K562 (cell line): Measurements from ENCODE around the gene TRIO. TPM values are rescaled to one million over a fixed set of nuclear protein-coding genes. Genes with fewer than 3 reads are reported as not detected.

ENCODE experiments used
- ATAC-seq: fragments of 200-7000 bp; cut with Tn5 transposase; 3 replicates; pipeline ENCODE4 v1.9.1; 2020; ENCODE audit warnings: moderate library complexity
- BruUV-seq: library from RNA; stranded (reverse); fragments of 400-500 nt; replicated peaks from 2 replicates; lab custom pipeline; 2021; lab: Mats Ljungman, UMichigan
- CTCF ChIA-PET: fragments of 300-600 bp; formaldehyde crosslinking; extraction: SDS; loops from one replicate; lab custom pipeline; 2021; ENCODE audit warnings: low intra/inter-chr PET ratio; lab: Yijun Ruan, JAX
- POLR2A ChIA-PET: fragments of 300-600, 350-650 bp; sonication (Branson Sonifier 250); formaldehyde crosslinking; extraction: SDS; loops from one replicate; lab custom pipeline; 2021; ENCODE audit warnings: antibody characterized with exemption, inconsistent platforms; lab: Yijun Ruan, JAX
- DNase-seq, 4 experiments: peaks; one replicate each; pipeline versions ENCODE4 v3.0.0 to v3.0.0-alpha.2; 2011 to 2018; ENCODE audit warnings: low spot score in 3 of 4, mixed read lengths in 3 of 4; ENCODE audit errors: extremely low read depth in 1 of 4
- FAIRE-seq: peaks from 2 replicates; lab custom pipeline; 2011; peaks lifted over from hg19 to GRCh38; lab: Jason Lieb, UNC
- H2AFZ ChIP-seq: 2 replicates; pipeline ENCODE4 v1.6.0; 2011; ENCODE audit warnings: low read depth, low read length, control low read depth, inconsistent platforms
- H3K27ac ChIP-seq: fragments of 200-600 bp; 3 replicates; pipeline ENCODE4 v1.8.0; 2011; ENCODE audit warnings: low read depth, mild to moderate bottlenecking, control low read depth, inconsistent platforms, low read length, moderate library complexity, mixed read lengths; ENCODE audit errors: extremely low read depth
- H3K27me3 ChIP-seq, 2 experiments: fragments of 300-600 bp in 1 of 2; 2 replicates in 1 of 2; 3 replicates in 1 of 2; pipeline versions ENCODE4 v1.6.0 to v1.8.0; 2011; ENCODE audit warnings: inconsistent platforms in 2 of 2, low read length in 2 of 2, mild to moderate bottlenecking in 1 of 2, mixed read lengths in 1 of 2, moderate library complexity in 1 of 2; ENCODE audit not compliant: control insufficient read depth in 2 of 2, insufficient read depth in 2 of 2
- H3K36me3 ChIP-seq: fragments of 300-600 bp; 3 replicates; pipeline ENCODE4 v1.8.0; 2011; ENCODE audit warnings: mild to moderate bottlenecking, low read length, inconsistent platforms; ENCODE audit not compliant: control insufficient read depth, insufficient read depth
- H3K4me1 ChIP-seq, 2 experiments: fragments of 200-600 bp in 1 of 2; replicated peaks in 1 of 2; 2 replicates in 1 of 2; 3 replicates in 1 of 2; pipeline versions ENCODE4 v1.5.1 to v1.8.0; 2011; ENCODE audit warnings: inconsistent platforms in 2 of 2, low read length in 2 of 2, mild to moderate bottlenecking in 1 of 2, mixed read lengths in 1 of 2, moderate library complexity in 1 of 2; ENCODE audit not compliant: control insufficient read depth in 2 of 2, insufficient read depth in 2 of 2
- H3K4me2 ChIP-seq: 2 replicates; pipeline ENCODE4 v1.6.1; 2011; ENCODE audit warnings: low read length, control low read depth, inconsistent platforms, mixed read lengths; ENCODE audit not compliant: insufficient read depth
- H3K4me3 ChIP-seq: fragments of 200-600 bp; sonication (generic), shearing (Covaris generic); 2 replicates; pipeline ENCODE4 v1.5.1; 2016; ENCODE audit warnings: control low read depth, inconsistent platforms
- H3K79me2 ChIP-seq: fragments of 200-600 bp; 3 replicates; pipeline ENCODE4 v1.8.0; 2011; ENCODE audit warnings: low read length, inconsistent platforms; ENCODE audit not compliant: control insufficient read depth, insufficient read depth
- H3K9ac ChIP-seq, 2 experiments: 2 replicates each; pipeline versions ENCODE4 v1.6.0 to v1.6.1; 2011; ENCODE audit warnings: low read depth in 2 of 2, low read length in 2 of 2, control low read depth in 1 of 2, inconsistent platforms in 1 of 2, mild to moderate bottlenecking in 1 of 2, mixed read lengths in 1 of 2; ENCODE audit not compliant: insufficient read depth in 1 of 2
- H3K9me1 ChIP-seq: one replicate; pipeline ENCODE4 v1.6.0; 2011; ENCODE audit warnings: inconsistent platforms, mild to moderate bottlenecking, low read length, moderate library complexity; ENCODE audit not compliant: control insufficient read depth, insufficient read depth
- H3K9me3 ChIP-seq: replicated peaks from 2 replicates; pipeline ENCODE4 v1.5.1; 2011; ENCODE audit warnings: low read depth, low read length, inconsistent platforms; ENCODE audit not compliant: control insufficient read depth, insufficient read depth
- H4K20me1 ChIP-seq: replicated peaks from 2 replicates; pipeline ENCODE4 v1.6.1; 2011; ENCODE audit warnings: low read length, inconsistent platforms, mixed read lengths; ENCODE audit not compliant: control insufficient read depth, insufficient read depth
- NR3C1 ChIP-seq: sonication (generic); formaldehyde crosslinking; IDR thresholded peaks from 2 replicates; pipeline ENCODE4 v1.8.1; 2022; ENCODE audit warnings: missing genetic modification reagents
- ZNF134 ChIP-seq: fragments of 250-450 bp; sonication (Bioruptor Pico); conservative IDR thresholded peaks from 2 replicates; pipeline ENCODE4 v1.4.0; 2020
- ZNF224 ChIP-seq: sonication (generic); formaldehyde crosslinking; IDR thresholded peaks from 2 replicates; pipeline ENCODE4 v1.8.0; 2022; ENCODE audit warnings: mild to moderate bottlenecking, missing genetic modification reagents
- WGBS: fragments of 100-300 bp; shearing (Covaris generic); methylation state at CpG from one replicate; pipeline ENCODE4 v1.1.6; 2016; ENCODE audit warnings: low coverage, mixed read lengths; ENCODE audit not compliant: insufficient coverage; ENCODE audit errors: missing lambda C conversion rate; 5-methylcytosine and 5-hydroxymethylcytosine counted together
- in situ Hi-C: fragments of 300-500 bp; cut with MboI; formaldehyde crosslinking; loops from 4 replicates; pipeline ENCODE4 v1.15.0; 2018; ENCODE audit warnings: inconsistent platforms, mixed read lengths
- intact Hi-C: fragments of 100-400 bp; cut with micrococcal nuclease; formaldehyde crosslinking; loops from 2 replicates; pipeline ENCODE4 v1.14.2; 2022
- polyA plus RNA-seq, 8 experiments: library from polyadenylated mRNA; depleted of rRNA in 4 of 8; stranded (reverse) in 5 of 8; unstranded in 3 of 8; fragments of >200 nt; fragmentation: Nextera tagmentation in 2 of 8; fragmentation: Illumina TruSeq in 1 of 8; extraction: Ambion mirVana in 2 of 8; extraction: Trizol in 1 of 8; gene quantifications; 2 replicates each; pipeline versions ENCODE4 v1.2.1 to v1.2.3, GENCODE V29; 2011 to 2014; ENCODE audit warnings: inconsistent platforms in 1 of 8, missing spikeins in 1 of 8
- total RNA-seq, 7 experiments: library from RNA; depleted of rRNA in 6 of 7; stranded (reverse); fragments of >200 nt in 6 of 7; fragmentation: Illumina TruSeq in 2 of 7; extraction: Trizol in 2 of 7; gene quantifications; 2 replicates each; pipeline versions ENCODE4 v1.2.1 to v1.2.3, GENCODE V29; 2011 to 2021; ENCODE audit warnings: low replicate concordance in 1 of 7
- TF ChIP-seq, protein P1 (sequence below), 3 experiments: IDR thresholded peaks in 2 of 3; conservative IDR thresholded peaks in 1 of 3; 2 replicates each; pipeline ENCODE4 v1.5.1; 2011 to 2012; ENCODE audit warnings: low read length in 3 of 3, mild to moderate bottlenecking in 3 of 3, control low read depth in 2 of 3, improper control_type of control experiment in 1 of 3, inconsistent platforms in 1 of 3, low read depth in 1 of 3, mixed read lengths in 1 of 3, moderate library complexity in 1 of 3; ENCODE audit not compliant: insufficient read depth in 2 of 3
- TF ChIP-seq, protein P2 (sequence below): sonication (generic); formaldehyde crosslinking; IDR thresholded peaks from 2 replicates; pipeline ENCODE4 v1.9.0; 2022; ENCODE audit warnings: mild to moderate bottlenecking, missing genetic modification reagents
- TF ChIP-seq, protein P3 (sequence below): sonication (generic); formaldehyde crosslinking; IDR thresholded peaks from 2 replicates; pipeline ENCODE4 v1.4.0; 2020; ENCODE audit warnings: mild to moderate bottlenecking, missing genetic modification reagents
- TF ChIP-seq, protein P4 (sequence below), 2 experiments: IDR thresholded peaks; 2 replicates each; pipeline ENCODE4 v1.6.1; 2011; ENCODE audit warnings: borderline replicate concordance in 1 of 2, control low read depth in 1 of 2, low read depth in 1 of 2, low read length in 1 of 2, mild to moderate bottlenecking in 1 of 2, mixed read lengths in 1 of 2, moderate library complexity in 1 of 2; ENCODE audit not compliant: insufficient read depth in 1 of 2, insufficient read length in 1 of 2, poor library complexity in 1 of 2, severe bottlenecking in 1 of 2; ENCODE audit errors: extremely low read depth in 1 of 2

TRIO gene
- total and polyA plus RNA-seq, 9 of the 15 experiments (the other 6 are each of a cell fraction or from before 2014, with no cell fraction given): 0.24 to 5.0 (median 1.1) TPM

DNA sequence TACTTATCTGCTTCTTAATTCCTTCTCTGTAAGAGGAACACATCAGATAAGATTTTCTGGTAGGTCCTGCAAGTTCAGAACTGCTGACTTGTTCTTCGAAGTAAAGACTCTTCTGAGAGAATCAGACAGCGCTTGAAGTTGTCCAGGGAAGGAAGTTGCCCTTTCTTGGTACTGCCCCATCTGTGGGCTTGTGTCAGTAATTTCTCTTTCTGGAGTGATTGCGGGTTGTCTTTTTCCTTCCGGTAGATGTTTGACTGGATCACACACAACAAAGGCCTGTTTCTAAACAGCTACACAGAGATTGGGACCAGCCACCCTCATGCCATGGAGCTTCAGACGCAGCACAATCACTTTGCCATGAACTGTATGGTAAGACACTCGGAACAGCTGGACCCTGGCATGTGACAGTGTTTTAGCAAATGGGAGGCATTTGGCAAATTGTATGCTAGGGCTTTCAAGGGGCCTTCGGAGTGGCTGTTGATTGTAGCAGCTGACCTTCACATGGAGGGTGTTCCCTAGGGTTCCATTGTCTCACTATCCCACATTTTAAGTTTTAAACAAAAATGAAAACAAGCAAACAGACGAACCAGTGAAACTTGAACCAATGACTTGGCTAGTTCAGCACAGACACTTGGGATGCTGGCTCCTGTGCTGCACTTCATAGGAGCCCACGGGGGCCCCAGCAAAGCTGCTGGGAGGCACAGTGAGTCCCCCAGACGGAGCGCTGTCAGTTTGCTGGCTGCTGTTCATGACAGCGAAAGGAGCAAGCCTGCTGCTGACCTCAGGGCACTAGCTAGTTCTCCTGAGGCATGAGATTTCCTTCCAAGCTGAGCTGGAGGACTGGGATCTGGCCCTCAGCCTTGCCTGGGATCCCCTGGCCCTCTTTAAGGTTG is 149.9 kb downstream of the TRIO start:
- Histone ChIP-seq H3K4me2 (no peak overlapping the region), H3K36me3 (no peaks in the 10 kb centered on the region), H3K4me3 (no peak overlapping the region), H3K27me3 (peaks cover 23 to 31% of the 10 kb centered on the region in 2 experiments; a peak in 4 of 5 replicates), H3K4me1 (no peaks in the 10 kb centered on the region; a peak in 1 of 5 replicates), H3K9me1 (no peaks in the 10 kb centered on the region)
- 20% methylated on average over 12 of the region's 12 CpGs for WGBS
- CTCF ChIA-PET: no interaction called here
- POLR2A ChIA-PET: no interaction called here
- DNase-seq: no peak
- no TSS peak for BruUV-seq
- in situ Hi-C loops: no loop called here
- TF ChIP-seq, protein P1, sequence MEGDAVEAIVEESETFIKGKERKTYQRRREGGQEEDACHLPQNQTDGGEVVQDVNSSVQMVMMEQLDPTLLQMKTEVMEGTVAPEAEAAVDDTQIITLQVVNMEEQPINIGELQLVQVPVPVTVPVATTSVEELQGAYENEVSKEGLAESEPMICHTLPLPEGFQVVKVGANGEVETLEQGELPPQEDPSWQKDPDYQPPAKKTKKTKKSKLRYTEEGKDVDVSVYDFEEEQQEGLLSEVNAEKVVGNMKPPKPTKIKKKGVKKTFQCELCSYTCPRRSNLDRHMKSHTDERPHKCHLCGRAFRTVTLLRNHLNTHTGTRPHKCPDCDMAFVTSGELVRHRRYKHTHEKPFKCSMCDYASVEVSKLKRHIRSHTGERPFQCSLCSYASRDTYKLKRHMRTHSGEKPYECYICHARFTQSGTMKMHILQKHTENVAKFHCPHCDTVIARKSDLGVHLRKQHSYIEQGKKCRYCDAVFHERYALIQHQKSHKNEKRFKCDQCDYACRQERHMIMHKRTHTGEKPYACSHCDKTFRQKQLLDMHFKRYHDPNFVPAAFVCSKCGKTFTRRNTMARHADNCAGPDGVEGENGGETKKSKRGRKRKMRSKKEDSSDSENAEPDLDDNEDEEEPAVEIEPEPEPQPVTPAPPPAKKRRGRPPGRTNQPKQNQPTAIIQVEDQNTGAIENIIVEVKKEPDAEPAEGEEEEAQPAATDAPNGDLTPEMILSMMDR (IDR thresholded peaks at IDR 0.05 in 2 of 3, conservative IDR thresholded peaks at IDR 0.05 in 1 of 3; ENCODE audit: insufficient read depth in 2 of 3, low read depth in 1 of 3, low read length in 3 of 3): no peak
- TF ChIP-seq, protein P2, sequence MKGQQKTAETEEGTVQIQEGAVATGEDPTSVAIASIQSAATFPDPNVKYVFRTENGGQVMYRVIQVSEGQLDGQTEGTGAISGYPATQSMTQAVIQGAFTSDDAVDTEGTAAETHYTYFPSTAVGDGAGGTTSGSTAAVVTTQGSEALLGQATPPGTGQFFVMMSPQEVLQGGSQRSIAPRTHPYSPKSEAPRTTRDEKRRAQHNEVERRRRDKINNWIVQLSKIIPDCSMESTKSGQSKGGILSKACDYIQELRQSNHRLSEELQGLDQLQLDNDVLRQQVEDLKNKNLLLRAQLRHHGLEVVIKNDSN (CRISPR knock-in tag): no peak
- TF ChIP-seq, protein P3, sequence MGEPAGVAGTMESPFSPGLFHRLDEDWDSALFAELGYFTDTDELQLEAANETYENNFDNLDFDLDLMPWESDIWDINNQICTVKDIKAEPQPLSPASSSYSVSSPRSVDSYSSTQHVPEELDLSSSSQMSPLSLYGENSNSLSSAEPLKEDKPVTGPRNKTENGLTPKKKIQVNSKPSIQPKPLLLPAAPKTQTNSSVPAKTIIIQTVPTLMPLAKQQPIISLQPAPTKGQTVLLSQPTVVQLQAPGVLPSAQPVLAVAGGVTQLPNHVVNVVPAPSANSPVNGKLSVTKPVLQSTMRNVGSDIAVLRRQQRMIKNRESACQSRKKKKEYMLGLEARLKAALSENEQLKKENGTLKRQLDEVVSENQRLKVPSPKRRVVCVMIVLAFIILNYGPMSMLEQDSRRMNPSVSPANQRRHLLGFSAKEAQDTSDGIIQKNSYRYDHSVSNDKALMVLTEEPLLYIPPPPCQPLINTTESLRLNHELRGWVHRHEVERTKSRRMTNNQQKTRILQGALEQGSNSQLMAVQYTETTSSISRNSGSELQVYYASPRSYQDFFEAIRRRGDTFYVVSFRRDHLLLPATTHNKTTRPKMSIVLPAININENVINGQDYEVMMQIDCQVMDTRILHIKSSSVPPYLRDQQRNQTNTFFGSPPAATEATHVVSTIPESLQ (CRISPR knock-in tag): no peak
- TF ChIP-seq, protein P4, sequence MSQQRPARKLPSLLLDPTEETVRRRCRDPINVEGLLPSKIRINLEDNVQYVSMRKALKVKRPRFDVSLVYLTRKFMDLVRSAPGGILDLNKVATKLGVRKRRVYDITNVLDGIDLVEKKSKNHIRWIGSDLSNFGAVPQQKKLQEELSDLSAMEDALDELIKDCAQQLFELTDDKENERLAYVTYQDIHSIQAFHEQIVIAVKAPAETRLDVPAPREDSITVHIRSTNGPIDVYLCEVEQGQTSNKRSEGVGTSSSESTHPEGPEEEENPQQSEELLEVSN (IDR thresholded peaks at IDR 0.05; ENCODE audit: borderline replicate concordance in 1 of 2, extremely low read depth in 1 of 2, insufficient read depth in 1 of 2, insufficient read length in 1 of 2, low read depth in 1 of 2, low read length in 1 of 2, poor library complexity in 1 of 2, severe bottlenecking in 1 of 2): no peak
- no peak for TF ChIP-seq NR3C1 (CRISPR knock-in tag)
- TF ChIP-seq ZNF224: no peak
- no peak for TF ChIP-seq ZNF134 (CRISPR knock-in tag)
- TF ChIP-seq, all 486 proteins: peak for 0
- Histone ChIP-seq H3K9me3 (no peaks in the 10 kb centered on the region), H3K9ac (0 out of 4 replicates have a peak overlapping the region, but pooled peaks of 1 of the 2 experiments have one; percentile 18), H2AFZ (no peak overlapping the region; the same call in 1 of the 2 replicates), H3K27ac (no peak overlapping the region), H4K20me1 (no peaks in the 10 kb centered on the region; the same call in 1 of the 2 replicates), H3K79me2 (no peaks in the 10 kb centered on the region)
- ATAC-seq: no peak; the same call in 2 of the 3 replicates
- intact Hi-C loops: no loop called here
- FAIRE-seq: peak; percentile 11
